Fibroblast of lung (primary cell): ENCODE results near the gene TOX2.

Experiments
- CTCF ChIP-seq, 2 donors: IDR thresholded peaks in 1 of 2; conservative IDR thresholded peaks in 1 of 2; 1 replicate in 1 of 2; 2 replicates in 1 of 2; pipeline ENCODE4 v1.5.1; 2011 to 2012; ENCODE audit warnings: low read length in 2 of 2, control low read depth in 1 of 2, inconsistent platforms in 1 of 2, low read depth in 1 of 2, mild to moderate bottlenecking in 1 of 2
- EZH2 ChIP-seq: IDR thresholded peaks from 2 replicates; pipeline ENCODE4 v1.5.1; 2012; ENCODE audit warnings: low read length, control low read depth, mild to moderate bottlenecking; ENCODE audit errors: missing control alignments

GRCh38 chr20:44075191-44075949 lies 160.7 kb downstream of the TOX2 start:
- TF ChIP-seq CTCF (conservative IDR thresholded peaks at IDR 0.05 in 1 of 2, IDR thresholded peaks at IDR 0.05 in 1 of 2; ENCODE audit: low read depth in 1 of 2, low read length in 2 of 2) (no peak), EZH2 (no peak)
